Ovary (tissue), 3 donors: ENCODE data around the gene STT3A.

Experiments
- POLR2A ChIP-seq: fragments of 450-650 bp; IDR thresholded peaks from one replicate; pipeline ENCODE4 v1.6.1; 2017; ENCODE audit warnings: antibody characterized with exemption, mild to moderate bottlenecking, moderate library complexity
- TF ChIP-seq, protein P1 (sequence below), 3 donors: fragments of 450-650 bp in 2 of 3; fragments of 200-600 bp in 1 of 3; IDR thresholded peaks; one replicate each; pipeline versions ENCODE4 v1.5.1 to v1.8.0; 2016 to 2022; ENCODE audit warnings: antibody characterized with exemption in 3 of 3, mild to moderate bottlenecking in 1 of 3
- donor health status: DM: no; HTN: no; CAD: no.

- TF ChIP-seq, protein P1, sequence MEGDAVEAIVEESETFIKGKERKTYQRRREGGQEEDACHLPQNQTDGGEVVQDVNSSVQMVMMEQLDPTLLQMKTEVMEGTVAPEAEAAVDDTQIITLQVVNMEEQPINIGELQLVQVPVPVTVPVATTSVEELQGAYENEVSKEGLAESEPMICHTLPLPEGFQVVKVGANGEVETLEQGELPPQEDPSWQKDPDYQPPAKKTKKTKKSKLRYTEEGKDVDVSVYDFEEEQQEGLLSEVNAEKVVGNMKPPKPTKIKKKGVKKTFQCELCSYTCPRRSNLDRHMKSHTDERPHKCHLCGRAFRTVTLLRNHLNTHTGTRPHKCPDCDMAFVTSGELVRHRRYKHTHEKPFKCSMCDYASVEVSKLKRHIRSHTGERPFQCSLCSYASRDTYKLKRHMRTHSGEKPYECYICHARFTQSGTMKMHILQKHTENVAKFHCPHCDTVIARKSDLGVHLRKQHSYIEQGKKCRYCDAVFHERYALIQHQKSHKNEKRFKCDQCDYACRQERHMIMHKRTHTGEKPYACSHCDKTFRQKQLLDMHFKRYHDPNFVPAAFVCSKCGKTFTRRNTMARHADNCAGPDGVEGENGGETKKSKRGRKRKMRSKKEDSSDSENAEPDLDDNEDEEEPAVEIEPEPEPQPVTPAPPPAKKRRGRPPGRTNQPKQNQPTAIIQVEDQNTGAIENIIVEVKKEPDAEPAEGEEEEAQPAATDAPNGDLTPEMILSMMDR (IDR thresholded peaks at IDR 0.05): no peak
- TF ChIP-seq POLR2A: no peak
Observed at GRCh38 chr11:125621995-125622394, 29.3 kb downstream of the STT3A start.
